Limb (tissue), 2 donors: ENCODE measurements around the gene MRPL37.
"Not testable (repeated sequence)": the region's sequence is repeated elsewhere in the genome, so short reads cannot be mapped to it uniquely, and the experiment has no call there.

ENCODE experiments used
- DNase-seq, 2 donors: peaks; one replicate each; pipeline ENCODE4 v3.0.0-alpha.2; 2016; ENCODE audit errors: extremely low spot score in 2 of 2

MRPL37 gene

GRCh38 chr1:54219688-54220003 lies 19.7 kb downstream of the MRPL37 start:
- no peak for DNase-seq

- peak in 1 of 2 donors; percentile 42 for DNase-seq
Observed at GRCh38 chr1:54220004-54220811, 20.2 kb downstream of the MRPL37 start.

GRCh38 chr1:54221113-54221834 lies 21.3 kb downstream of the MRPL37 start:
- no peak for DNase-seq

- DNase-seq: no peak
Observed at GRCh38 chr1:54221867-54222484, 22.0 kb downstream of the MRPL37 start.

- DNase-seq: no peak
Observed at GRCh38 chr1:54222711-54223110, 22.7 kb downstream of the MRPL37 start.

- no peak for DNase-seq
Observed at GRCh38 chr1:54223441-54224202, 23.7 kb downstream of the MRPL37 start.

- DNase-seq: no peak
Observed at GRCh38 chr1:54224233-54224632, 24.3 kb downstream of the MRPL37 start.

- DNase-seq: no peak
Observed at GRCh38 chr1:54225378-54225777, 25.4 kb downstream of the MRPL37 start.

- no peak for DNase-seq
Observed at GRCh38 chr1:54225986-54226559, 26.1 kb downstream of the MRPL37 start.

- DNase-seq: no peak
Observed at GRCh38 chr1:54227091-54227602, 27.2 kb downstream of the MRPL37 start.

GRCh38 chr1:54227891-54228310 lies 27.9 kb downstream of the MRPL37 start:
- DNase-seq: no peak

GRCh38 chr1:54228638-54229079 lies 28.7 kb downstream of the MRPL37 start:
- no peak for DNase-seq

- no peak for DNase-seq
Observed at GRCh38 chr1:54229281-54229891, 29.4 kb downstream of the MRPL37 start.

GRCh38 chr1:54230507-54231339 lies 30.8 kb downstream of the MRPL37 start:
- DNase-seq: no peak

- DNase-seq: not testable (repeated sequence)
Observed at GRCh38 chr1:54233196-54233595, 33.2 kb downstream of the MRPL37 start.

- DNase-seq: no peak
Observed at GRCh38 chr1:54234284-54234683, 34.3 kb downstream of the MRPL37 start.

GRCh38 chr1:54237586-54237985 lies 37.6 kb downstream of the MRPL37 start:
- no peak for DNase-seq

- no peak for DNase-seq
Observed at GRCh38 chr1:54238353-54239034, 38.5 kb downstream of the MRPL37 start.

GRCh38 chr1:54239035-54239383 lies 39.0 kb downstream of the MRPL37 start:
- no peak for DNase-seq
